Chondrocyte (in vitro differentiated cells): ENCODE measurements around the gene RTCB. TPM values are rescaled to one million over a fixed set of nuclear protein-coding genes. Genes with fewer than 3 reads are reported as not detected.

Experiments
- DNase-seq: peaks from one replicate; pipeline ENCODE4 v3.0.0; 2021; ENCODE audit warnings: mixed read lengths, low spot score
- H3K27ac Mint-ChIP-seq: one replicate; pipeline ENCODE4 v1.8.0; 2021; ENCODE audit warnings: mild to moderate bottlenecking, moderate library complexity, mixed read lengths; ENCODE audit not compliant: unreplicated experiment
- H3K27me3 Mint-ChIP-seq: 2 replicates; pipeline ENCODE4 v1.8.0; 2021; ENCODE audit warnings: low read depth, mixed read lengths
- H3K36me3 Mint-ChIP-seq: 2 replicates; pipeline ENCODE4 v1.8.0; 2021; ENCODE audit warnings: low read depth, mixed read lengths
- H3K4me1 Mint-ChIP-seq: 2 replicates; pipeline ENCODE4 v1.8.0; 2021; ENCODE audit warnings: low read depth, mild to moderate bottlenecking, mixed read lengths
- H3K4me3 Mint-ChIP-seq: one replicate; pipeline ENCODE4 v1.8.0; 2021; ENCODE audit warnings: mild to moderate bottlenecking, moderate library complexity, mixed read lengths; ENCODE audit not compliant: unreplicated experiment
- H3K9me3 Mint-ChIP-seq: 2 replicates; pipeline ENCODE4 v1.8.0; 2021; ENCODE audit warnings: low read depth, mixed read lengths
- total RNA-seq: library from RNA; stranded (reverse); gene quantifications from 3 replicates; pipeline ENCODE4 v1.2.1, GENCODE V29; 2021
- TF ChIP-seq, protein P1 (sequence below): fragments of 200-600 bp; sonication (generic); IDR thresholded peaks from 2 replicates; pipeline ENCODE4 v1.5.0; 2021; ENCODE audit warnings: antibody characterized with exemption, mild to moderate bottlenecking, moderate library complexity

RTCB gene
- total RNA-seq, 1 donor from 2014 or later, result 64.7 TPM

DNA sequence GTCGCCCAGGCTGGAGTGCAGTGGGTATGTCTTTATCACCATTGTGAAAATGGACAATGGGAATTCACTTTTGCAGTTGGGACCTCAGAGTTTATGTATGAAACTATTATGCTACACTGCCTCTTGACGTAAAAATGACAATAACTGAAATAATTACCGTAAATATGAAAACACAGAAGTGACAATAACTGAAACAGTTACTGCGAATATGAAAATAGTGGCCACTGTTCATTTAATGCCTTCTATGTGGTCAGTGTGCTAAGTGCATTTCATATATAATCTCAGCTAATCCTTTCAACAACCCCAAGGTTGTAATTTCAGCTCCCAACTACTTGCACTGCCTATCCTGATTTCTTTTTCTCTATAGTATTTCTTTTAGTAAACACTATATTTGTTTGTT lies 5.9 kb upstream of the RTCB start:
- H3K36me3 Mint-ChIP-seq, result no peaks in the 10 kb centered on the region
- no peak overlapping the region for H3K4me3 Mint-ChIP-seq
- H3K4me1 Mint-ChIP-seq, result no peaks in the 10 kb centered on the region
- H3K9me3 Mint-ChIP-seq, result no peaks in the 10 kb centered on the region
- no peak for DNase-seq
- H3K27ac Mint-ChIP-seq, result no peak overlapping the region
- TF ChIP-seq, protein P1, sequence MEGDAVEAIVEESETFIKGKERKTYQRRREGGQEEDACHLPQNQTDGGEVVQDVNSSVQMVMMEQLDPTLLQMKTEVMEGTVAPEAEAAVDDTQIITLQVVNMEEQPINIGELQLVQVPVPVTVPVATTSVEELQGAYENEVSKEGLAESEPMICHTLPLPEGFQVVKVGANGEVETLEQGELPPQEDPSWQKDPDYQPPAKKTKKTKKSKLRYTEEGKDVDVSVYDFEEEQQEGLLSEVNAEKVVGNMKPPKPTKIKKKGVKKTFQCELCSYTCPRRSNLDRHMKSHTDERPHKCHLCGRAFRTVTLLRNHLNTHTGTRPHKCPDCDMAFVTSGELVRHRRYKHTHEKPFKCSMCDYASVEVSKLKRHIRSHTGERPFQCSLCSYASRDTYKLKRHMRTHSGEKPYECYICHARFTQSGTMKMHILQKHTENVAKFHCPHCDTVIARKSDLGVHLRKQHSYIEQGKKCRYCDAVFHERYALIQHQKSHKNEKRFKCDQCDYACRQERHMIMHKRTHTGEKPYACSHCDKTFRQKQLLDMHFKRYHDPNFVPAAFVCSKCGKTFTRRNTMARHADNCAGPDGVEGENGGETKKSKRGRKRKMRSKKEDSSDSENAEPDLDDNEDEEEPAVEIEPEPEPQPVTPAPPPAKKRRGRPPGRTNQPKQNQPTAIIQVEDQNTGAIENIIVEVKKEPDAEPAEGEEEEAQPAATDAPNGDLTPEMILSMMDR, result no peak
- peaks cover 48% of the 10 kb centered on the region for H3K27me3 Mint-ChIP-seq

DNA sequence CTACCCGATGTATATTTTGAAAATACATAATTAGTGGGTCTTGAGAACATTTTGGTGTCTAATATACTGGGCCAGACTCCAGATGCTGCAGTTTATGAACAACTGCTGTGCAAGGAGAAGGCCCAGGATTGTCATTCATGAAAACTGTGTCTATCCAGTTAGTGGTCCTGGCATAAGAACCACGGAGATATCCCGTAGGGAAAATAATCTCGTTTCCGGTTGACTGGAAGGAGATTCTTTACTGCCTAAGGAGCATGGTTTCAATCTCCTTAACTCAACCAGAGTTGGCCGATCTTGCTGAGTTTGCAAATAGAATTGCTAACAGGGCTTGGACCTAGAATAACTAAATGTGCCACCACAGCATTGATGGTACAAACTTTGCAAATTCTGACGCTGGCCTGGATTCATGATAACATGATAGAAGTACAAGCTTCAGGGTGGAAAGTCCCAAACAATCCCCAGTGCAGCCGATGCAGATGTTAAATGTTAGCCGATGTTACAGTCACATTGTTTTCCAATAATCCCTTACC lies 4.6 kb upstream of the RTCB start:
- DNase-seq, result no peak
- peaks cover 2% of the 10 kb centered on the region for H3K36me3 Mint-ChIP-seq
- H3K9me3 Mint-ChIP-seq, result no peaks in the 10 kb centered on the region
- TF ChIP-seq, protein P1, result no peak
- H3K27ac Mint-ChIP-seq, result no peak overlapping the region
- H3K4me1 Mint-ChIP-seq, result peaks cover 9% of the 10 kb centered on the region
- H3K4me3 Mint-ChIP-seq, result no peak overlapping the region
- peaks cover 35% of the 10 kb centered on the region for H3K27me3 Mint-ChIP-seq

DNA sequence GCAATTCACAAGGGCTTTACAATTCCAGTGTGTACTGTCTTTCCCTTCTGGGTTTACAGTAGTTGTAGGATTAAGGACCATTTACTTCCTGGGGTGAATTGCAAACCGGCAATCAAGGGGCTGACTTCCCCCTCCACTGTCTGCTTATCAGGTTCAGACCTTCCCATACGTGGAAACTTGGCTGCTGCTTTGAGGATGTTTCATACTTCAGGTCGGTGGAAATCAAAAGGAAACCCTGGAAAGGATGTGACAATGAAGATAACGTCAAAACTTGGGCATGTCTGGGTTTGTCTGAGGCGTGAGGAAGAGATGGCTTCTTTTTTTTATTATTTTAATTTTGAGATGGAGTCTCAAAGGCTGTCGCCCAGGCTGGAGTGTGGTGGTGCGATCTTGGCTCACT lies 2.1 kb upstream of the RTCB start:
- TF ChIP-seq, protein P1, result no peak
- no peaks in the 10 kb centered on the region for H3K9me3 Mint-ChIP-seq
- no peak for DNase-seq
- no peak overlapping the region for H3K4me3 Mint-ChIP-seq
- peaks cover 2% of the 10 kb centered on the region for H3K36me3 Mint-ChIP-seq
- no peak overlapping the region for H3K27ac Mint-ChIP-seq
- peaks cover 20% of the 10 kb centered on the region for H3K27me3 Mint-ChIP-seq
- H3K4me1 Mint-ChIP-seq, result peaks cover 26% of the 10 kb centered on the region

DNA sequence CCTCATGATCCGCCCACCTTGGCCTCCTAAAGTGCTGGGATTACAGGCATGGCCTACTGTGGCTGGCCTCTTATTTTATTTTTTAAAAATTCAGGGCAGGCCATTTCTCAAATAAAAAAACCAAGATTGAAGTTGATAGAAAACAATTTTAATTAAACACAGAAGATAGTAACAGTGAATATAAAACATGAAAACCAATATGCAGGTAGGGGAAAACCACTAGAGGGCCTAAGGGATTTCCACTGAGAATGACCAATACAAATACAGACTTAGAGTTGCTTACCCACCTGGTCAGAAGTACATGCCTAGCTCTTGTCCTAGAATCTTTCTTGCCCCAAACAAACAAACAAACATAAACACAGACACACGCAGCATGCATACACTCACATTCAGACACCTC lies 1.7 kb upstream of the RTCB start:
- H3K27me3 Mint-ChIP-seq, result peaks cover 16% of the 10 kb centered on the region
- H3K9me3 Mint-ChIP-seq, result no peaks in the 10 kb centered on the region
- H3K4me3 Mint-ChIP-seq, result no peak overlapping the region
- TF ChIP-seq, protein P1, result peak; percentile 68
- peaks cover 30% of the 10 kb centered on the region for H3K4me1 Mint-ChIP-seq
- H3K36me3 Mint-ChIP-seq, result peaks cover 5% of the 10 kb centered on the region
- DNase-seq, result no peak
- no peak overlapping the region for H3K27ac Mint-ChIP-seq

DNA sequence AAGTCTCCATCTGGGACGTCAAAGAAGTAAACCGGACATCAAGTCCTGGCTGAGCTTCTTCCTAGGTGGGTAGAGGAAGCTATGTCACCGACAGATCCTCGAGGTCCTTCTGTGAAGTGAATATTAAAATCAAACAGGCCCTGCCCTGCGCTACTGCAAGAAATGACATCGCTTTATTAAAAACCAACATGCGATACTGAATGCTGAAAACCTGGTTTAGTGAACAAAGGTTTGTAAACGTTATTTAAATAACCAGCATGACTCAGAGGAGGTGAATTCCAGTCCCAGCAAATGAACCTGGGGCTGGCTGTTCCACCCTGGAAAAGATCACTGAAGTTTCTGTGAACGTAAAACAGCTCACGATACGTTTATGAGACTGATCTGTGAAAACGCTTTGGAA lies 645 bp downstream of the RTCB start:
- Mint-ChIP-seq H3K4me3 (peak overlapping the region; percentile 95), H3K36me3 (peaks cover 17% of the 10 kb centered on the region), H3K9me3 (no peaks in the 10 kb centered on the region), H3K27ac (peak overlapping the region; percentile 94), H3K27me3 (peaks cover 6% of the 10 kb centered on the region), H3K4me1 (peaks cover 33% of the 10 kb centered on the region)
- no peak for DNase-seq
- TF ChIP-seq, protein P1, result no peak
